NCI-H2029 treated with DMSO at 0.1 percent for 48 hours (cell line): Measurements from ENCODE around the gene MLANA.
"Not testable (repeated sequence)": the region's sequence is repeated elsewhere in the genome, so short reads cannot be mapped to it uniquely, and the experiment has no call there.

Experiments
- DNase-seq: peaks from one replicate; lab custom pipeline; 2025; lab: John Stamatoyannopoulos, UW

Gene MLANA

GRCh38 chr9:5869315-5870019 is 21.2 kb upstream of the MLANA start:
- no peak for DNase-seq

GRCh38 chr9:5870020-5870339 is 20.7 kb upstream of the MLANA start:
- DNase-seq = no peak

DNA sequence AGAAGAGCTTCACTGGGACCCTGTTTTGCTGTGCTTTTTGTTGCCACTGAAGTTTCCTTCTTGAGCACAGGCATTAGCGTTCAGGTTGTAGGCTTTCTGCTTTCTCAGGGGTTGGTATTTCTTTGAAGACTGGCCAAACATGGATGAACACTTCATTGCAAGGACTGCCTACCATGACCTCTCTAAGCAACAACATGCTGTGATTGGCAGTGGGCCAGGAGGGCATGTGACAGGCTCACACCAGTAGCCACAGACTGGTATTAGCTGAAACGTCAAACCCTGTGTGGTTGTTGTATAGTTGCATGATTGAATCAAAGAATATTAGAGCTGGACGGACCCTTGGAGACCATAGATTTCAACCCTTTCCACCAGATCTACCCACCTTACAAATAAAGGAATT is 20.0 kb upstream of the MLANA start:
- no peak for DNase-seq

GRCh38 chr9:5871785-5872184 is 18.9 kb upstream of the MLANA start:
- no peak for DNase-seq

- no peak for DNase-seq
Observed at GRCh38 chr9:5872511-5872910, 18.2 kb upstream of the MLANA start.

DNA sequence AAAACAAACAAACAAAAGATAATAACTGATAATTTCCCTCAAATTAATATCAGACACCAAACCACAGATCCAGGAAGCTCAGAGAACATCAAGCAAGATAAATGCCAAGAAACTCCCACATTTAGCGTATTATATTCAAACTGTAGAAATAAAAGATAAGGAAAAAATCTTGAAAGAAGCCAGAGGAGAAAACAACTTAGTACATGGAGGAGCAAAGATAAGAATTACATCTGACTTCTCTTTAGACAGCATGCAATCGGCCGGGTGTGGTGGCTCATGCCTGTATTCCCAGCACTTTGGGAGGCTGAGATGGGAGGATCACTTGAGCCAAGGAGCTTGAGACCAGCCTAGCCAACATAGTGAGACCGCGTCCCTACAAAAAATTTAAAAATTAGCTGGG is 17.2 kb upstream of the MLANA start:
- DNase-seq = no peak

DNA sequence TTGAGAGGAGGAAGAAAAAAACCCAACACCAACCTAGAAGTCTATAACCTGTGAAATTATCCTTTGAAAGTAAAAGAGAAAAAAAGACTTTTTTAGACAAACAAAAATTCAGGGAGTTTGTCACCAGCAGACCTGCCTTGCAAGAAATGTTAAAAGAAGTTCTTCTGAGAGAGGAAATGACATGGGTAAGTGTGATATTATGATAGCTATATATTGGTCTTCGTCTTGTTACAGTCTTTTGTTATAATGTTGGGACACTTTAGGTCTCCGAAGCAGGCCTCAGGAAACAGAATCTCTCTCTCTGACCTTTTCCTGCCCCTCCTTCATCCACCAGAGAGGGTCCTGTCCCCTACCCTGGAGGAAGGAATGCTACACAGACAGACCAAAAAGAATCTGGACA is 16.6 kb upstream of the MLANA start:
- no peak for DNase-seq

- DNase-seq = no peak
Observed at GRCh38 chr9:5876026-5876425, 14.7 kb upstream of the MLANA start.

GRCh38 chr9:5876711-5877110 is 14.0 kb upstream of the MLANA start:
- no peak for DNase-seq

DNA sequence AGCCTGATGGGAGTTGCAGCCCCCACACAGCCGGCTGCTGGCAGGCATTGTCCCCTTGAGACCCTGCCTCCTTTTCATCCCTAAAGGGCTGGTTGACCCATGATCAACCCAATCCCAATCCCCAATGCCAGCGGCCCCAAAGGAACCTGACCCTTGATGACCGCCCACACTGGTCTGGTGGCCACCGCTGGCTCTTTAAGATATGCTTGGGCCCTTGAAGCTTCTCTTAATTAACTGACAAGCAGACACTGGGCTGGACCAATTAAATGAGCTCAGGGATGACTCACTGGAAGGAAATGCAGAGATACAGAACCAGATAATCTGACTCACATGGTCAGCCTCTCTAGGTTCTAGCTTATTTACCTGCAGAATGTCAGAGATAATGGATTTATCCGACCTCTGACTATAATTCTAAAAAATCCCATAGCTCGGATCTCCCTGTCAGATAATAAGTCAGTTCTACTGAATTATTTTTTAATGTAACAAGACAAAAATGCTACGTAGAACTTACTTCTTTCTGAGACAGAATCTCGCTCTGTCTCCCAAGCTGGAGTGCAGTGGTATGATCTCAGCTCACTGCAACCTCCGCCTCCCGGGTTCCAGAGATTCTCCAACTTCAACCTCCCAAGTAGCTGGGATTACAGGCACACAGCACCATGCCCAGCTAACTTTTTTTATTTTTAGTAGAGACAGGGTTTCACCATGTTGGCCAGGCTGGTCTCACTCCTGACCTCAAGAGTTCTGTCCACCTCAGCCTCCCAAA is 11.1 kb upstream of the MLANA start:
- no peak for DNase-seq

DNA sequence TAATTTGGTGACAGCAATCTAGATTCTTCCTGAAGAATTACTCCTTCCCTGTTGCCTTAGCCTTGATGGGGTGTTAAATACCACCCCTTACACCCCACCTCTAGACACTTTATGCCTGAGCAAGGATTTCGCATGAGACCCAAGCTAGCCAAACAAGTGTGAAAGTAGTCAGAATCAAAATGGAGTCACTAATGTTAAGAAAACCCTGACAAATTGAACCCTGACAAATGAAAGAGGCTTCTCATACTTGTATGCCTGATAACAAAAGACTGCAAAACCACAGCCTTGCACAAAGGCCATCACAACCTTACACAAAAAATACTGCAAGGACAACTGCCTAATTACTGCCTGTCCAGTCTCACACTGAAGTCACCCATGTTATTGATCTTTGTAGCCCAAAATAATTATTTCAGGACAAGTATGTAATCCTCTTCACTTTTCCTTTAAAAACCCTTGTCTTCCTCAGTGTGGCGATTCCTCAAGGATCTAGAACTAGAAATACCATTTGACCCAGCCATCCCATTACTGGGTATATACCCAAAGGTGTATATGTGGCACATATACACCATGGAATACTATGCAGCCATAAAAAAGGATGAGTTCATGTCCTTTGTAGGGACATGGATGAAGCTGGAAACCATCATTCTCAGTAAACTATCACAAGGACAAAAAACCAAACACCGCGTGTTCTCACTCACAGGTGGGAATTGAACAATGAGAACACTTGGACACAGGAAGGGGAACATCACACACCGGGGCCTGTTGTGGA is 8.3 kb upstream of the MLANA start:
- not testable (repeated sequence) for DNase-seq

DNA sequence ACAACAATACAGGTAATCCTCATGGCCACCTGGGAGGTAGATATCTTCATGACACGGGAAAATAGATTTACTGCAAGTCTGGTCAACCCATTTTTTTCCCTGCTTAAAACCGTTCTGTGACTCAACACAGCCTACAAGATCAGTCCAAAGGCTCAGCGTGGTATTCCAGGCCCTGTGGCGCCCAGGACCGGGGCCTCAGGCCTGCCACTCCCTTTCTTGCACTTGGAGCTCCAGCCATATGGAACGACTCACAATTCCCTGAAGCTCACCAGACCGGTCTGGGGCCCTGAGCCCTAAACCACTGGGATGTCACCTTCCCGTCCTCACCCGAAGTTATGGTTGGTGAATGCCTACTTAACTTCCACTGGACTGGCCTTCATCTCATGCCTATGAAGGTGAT is 6.5 kb upstream of the MLANA start:
- DNase-seq = no peak

DNA sequence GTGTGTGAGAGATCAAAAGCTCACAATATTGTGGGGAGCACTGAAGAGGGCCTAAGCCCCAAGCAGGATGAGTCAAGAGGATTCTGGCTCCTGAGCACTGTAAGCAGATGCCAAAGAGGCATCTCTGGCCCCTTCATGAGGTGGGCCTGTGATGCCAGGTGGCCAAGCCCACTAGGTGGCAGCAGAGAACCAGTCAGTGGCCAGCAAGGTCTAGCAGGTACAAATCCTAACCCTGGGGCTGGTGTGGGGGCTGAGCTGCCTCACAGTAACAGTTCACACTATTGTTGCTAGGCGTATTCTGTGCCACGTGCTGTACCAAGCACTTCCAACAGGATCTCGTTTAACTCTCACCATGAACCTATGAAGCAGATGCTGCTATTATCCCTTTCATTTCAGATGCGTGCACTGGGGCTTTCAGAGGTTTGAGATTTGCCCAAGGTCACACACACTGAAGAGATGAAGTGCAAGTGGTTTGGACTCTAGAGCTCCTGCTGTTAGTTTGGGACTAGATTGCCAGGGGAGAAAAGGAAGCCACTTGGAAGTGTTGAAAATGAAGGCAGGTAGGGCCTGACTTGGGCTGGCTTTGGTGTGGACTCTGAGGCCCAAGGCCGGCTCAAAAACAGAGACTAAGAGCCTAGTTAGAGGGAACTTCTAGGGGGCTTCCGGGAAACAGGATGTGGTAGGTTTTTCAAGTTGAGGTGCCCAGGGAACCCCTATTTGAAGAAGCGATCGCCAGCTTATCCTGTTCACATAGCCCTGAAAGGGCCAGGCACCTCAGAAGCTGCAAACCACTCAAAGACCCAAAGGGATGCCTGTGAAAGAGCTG is 4.4 kb upstream of the MLANA start:
- peak; percentile 16 for DNase-seq

- no peak for DNase-seq
Observed at GRCh38 chr9:5892456-5893133, 1.9 kb downstream of the MLANA start.

DNA sequence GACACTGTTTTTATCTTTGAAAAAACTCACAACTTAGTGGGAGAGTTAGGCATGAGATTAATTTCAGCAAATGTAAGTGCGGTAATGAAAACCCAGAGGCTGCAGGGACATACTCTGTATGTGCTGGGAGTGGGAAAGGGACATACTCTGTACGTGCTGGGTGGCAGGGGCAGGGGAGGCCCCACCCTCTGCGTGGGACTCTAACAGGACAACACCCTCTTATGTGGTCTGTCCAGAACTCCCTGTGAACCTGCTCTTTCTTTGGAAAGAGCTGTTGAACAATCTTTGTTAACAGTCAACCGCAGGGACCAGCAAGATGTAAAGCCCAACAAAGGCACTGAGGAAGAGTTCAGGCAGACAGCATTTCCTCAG is 2.4 kb downstream of the MLANA start:
- no peak for DNase-seq

DNA sequence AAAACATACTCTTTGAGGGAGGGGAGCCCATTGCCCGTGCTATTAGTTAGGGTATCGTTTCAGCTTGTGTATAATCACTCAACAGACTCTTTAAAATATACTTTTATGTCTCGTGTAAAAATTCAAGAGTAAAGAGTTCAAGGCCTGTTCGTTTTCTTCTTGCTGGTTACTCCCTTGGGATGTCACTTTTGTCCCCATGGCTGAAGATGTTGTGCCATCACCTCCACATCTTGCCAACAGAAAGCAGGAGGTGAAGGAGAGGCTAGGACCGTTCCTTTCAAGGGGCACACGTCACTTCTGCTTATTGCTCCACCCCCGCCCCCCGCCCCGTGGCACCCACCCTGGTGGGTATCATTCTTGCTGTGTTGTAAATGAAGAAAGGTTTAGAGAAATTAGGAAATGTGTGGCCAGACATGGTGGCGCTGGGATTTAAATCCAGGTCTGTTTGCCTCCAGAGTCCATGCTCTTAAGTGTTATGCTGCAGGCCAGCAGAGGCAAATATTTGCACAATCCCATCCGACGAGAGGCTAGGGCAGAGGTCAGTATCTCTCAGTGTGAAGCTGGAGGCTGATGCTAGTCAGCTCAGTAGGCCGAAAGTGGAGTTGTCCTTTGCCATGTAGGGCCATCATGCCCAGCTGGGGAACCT is 3.0 kb downstream of the MLANA start:
- DNase-seq = no peak

DNA sequence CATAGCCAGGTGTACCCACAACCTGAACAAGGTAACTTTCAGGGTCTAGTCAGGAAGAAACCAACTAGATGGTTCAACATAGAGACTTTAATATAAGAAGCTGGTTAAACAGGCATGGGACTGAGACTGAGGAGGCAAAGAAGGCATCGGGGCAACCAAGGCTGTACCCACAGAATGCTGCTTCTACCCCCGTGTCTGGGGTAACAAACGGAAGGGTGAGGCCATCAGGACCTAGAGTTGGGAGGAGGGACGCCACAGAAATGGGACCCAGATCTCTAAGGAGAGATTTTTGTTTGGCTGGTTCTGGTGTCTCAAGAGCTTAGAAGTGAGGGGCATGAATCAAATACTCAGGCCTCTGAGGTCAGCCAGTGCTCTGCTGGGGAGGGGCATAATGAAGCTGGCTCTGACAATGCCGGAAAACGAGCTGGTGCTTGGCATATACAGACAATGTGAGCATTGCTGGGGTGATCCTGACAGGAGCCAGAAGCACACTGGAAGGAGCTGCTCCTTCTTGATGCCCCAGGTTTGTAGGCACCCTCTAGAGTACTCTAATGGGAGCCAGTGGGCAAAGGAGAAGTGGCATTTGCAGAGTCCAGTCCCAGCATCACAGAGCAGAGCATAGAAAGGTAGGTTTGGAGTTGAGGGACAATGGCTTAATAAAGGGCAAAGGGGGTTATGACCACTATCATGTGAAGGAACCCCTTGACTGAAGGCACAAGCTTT is 3.7 kb downstream of the MLANA start:
- no peak for DNase-seq

- DNase-seq = no peak
Observed at GRCh38 chr9:5895782-5896181, 5.1 kb downstream of the MLANA start.

DNA sequence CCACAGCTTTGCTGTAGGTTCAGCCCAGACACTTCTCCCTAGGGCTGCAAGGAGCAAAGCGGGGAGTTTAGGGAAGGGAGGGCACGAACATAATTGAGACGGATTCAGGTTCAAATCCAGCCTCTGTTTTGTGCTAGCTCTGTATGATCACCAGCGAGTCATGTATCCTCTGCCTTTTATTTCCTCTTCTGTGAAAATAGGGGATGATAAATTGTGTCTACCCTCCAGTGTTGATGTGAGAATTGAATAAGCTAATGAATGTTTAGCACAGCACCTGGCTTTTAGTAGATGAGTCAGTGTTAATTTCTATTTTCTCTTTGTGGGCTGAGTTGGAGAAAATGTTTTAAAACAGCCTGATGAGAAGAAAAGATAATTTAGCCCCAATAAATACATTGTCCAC is 6.2 kb downstream of the MLANA start:
- no peak for DNase-seq

GRCh38 chr9:5897851-5898250 is 7.2 kb downstream of the MLANA start:
- DNase-seq = no peak

GRCh38 chr9:5899292-5899691 is 8.6 kb downstream of the MLANA start:
- DNase-seq = no peak
